GM23248 (cell line): ENCODE data around the gene SYT2. TPM values are rescaled to one million over a fixed set of nuclear protein-coding genes. Genes with fewer than 3 reads are reported as not detected.

ENCODE experiments used
- DNase-seq: peaks from one replicate; pipeline ENCODE4 v3.0.0-alpha.2; 2015
- H2AFZ ChIP-seq: fragments of 200-600 bp; sonication (generic); 2 replicates; pipeline ENCODE4 v1.6.1; 2016; ENCODE audit warnings: antibody characterized with exemption
- H3F3A ChIP-seq: fragments of 200-600 bp; sonication (generic); 2 replicates; pipeline ENCODE4 v1.6.1; 2016; ENCODE audit warnings: mild to moderate bottlenecking, antibody characterized with exemption, mixed run types; ENCODE audit not compliant: insufficient read depth
- H3K27ac ChIP-seq: fragments of 200-600 bp; sonication (generic); 2 replicates; pipeline ENCODE4 v1.5.1; 2016; ENCODE audit warnings: mild to moderate bottlenecking
- H3K27me3 ChIP-seq: fragments of 200-600 bp; sonication (generic); replicated peaks from 2 replicates; pipeline ENCODE4 v1.6.1; 2016; ENCODE audit warnings: mild to moderate bottlenecking; ENCODE audit not compliant: insufficient read depth
- H3K36me3 ChIP-seq: fragments of 200-600 bp; sonication (generic); 2 replicates; pipeline ENCODE4 v1.6.1; 2016; ENCODE audit warnings: low read depth, mild to moderate bottlenecking
- H3K4me1 ChIP-seq: fragments of 200-600 bp; sonication (generic); 2 replicates; pipeline ENCODE4 v1.6.1; 2016; ENCODE audit warnings: mild to moderate bottlenecking; ENCODE audit not compliant: insufficient read depth
- H3K4me2 ChIP-seq: fragments of 200-600 bp; sonication (generic); one replicate; pipeline ENCODE4 v1.6.1; 2016; ENCODE audit warnings: mild to moderate bottlenecking; ENCODE audit not compliant: unreplicated experiment
- H3K4me3 ChIP-seq: fragments of 200-600 bp; sonication (generic); 2 replicates; pipeline ENCODE4 v1.5.1; 2016; ENCODE audit warnings: mild to moderate bottlenecking
- H3K79me2 ChIP-seq: fragments of 200-600 bp; sonication (generic); 2 replicates; pipeline ENCODE4 v1.6.1; 2016; ENCODE audit warnings: mild to moderate bottlenecking; ENCODE audit not compliant: insufficient read depth
- H3K9ac ChIP-seq: fragments of 200-600 bp; sonication (generic); 2 replicates; pipeline ENCODE4 v1.6.1; 2016; ENCODE audit warnings: mild to moderate bottlenecking
- H3K9me2 ChIP-seq: fragments of 200-600 bp; sonication (generic); 2 replicates; pipeline ENCODE4 v1.6.1; 2016; ENCODE audit warnings: mixed run types, mild to moderate bottlenecking, moderate library complexity; ENCODE audit not compliant: insufficient read depth
- H3K9me3 ChIP-seq: fragments of 200-600 bp; sonication (generic); one replicate; pipeline ENCODE4 v1.6.1; 2017; ENCODE audit warnings: low read depth
- H4K20me1 ChIP-seq: fragments of 200-600 bp; sonication (generic); 2 replicates; pipeline ENCODE4 v1.6.0; 2016; ENCODE audit not compliant: insufficient read depth
- EZH2 ChIP-seq: fragments of 200-600 bp; sonication (generic); IDR thresholded peaks from 2 replicates; pipeline ENCODE4 v1.6.1; 2018; ENCODE audit warnings: antibody characterized with exemption, mild to moderate bottlenecking; ENCODE audit not compliant: insufficient read depth, poor library complexity, severe bottlenecking
- EZH2phosphoT487 ChIP-seq: fragments of 200-600 bp; sonication (generic); IDR thresholded peaks from 2 replicates; pipeline ENCODE4 v1.6.1; 2018; ENCODE audit warnings: antibody characterized with exemption, moderate library complexity, mild to moderate bottlenecking, low read depth; ENCODE audit not compliant: insufficient read depth
- WGBS, 2 experiments: methylation state at CpG; one replicate each; pipeline ENCODE4 v1.1.6; 2015 to 2017; ENCODE audit warnings: low lambda C conversion rate in 2 of 2, low coverage in 1 of 2; ENCODE audit errors: missing lambda C conversion rate in 2 of 2; 5-methylcytosine and 5-hydroxymethylcytosine counted together
- in situ Hi-C: fragments of 300-500 bp; cut with MboI; formaldehyde crosslinking; loops from 2 replicates; pipeline ENCODE4 v1.15.0; 2020
- polyA plus RNA-seq: library from polyadenylated mRNA; unstranded; fragments of >200 nt; fragmentation: Nextera tagmentation; extraction: Ambion mirVana; gene quantifications from 2 replicates; pipeline ENCODE4 v1.2.1, GENCODE V29; 2016
- total RNA-seq: library from RNA; depleted of rRNA; stranded (reverse); fragments of >200 nt; shearing (Covaris generic); gene quantifications from 2 replicates; pipeline ENCODE4 v1.2.3, GENCODE V29; 2014

Gene SYT2
- total and polyA plus RNA-seq, 2 experiments from 2014 or later: 0.05 TPM; not detected in 1

DNA sequence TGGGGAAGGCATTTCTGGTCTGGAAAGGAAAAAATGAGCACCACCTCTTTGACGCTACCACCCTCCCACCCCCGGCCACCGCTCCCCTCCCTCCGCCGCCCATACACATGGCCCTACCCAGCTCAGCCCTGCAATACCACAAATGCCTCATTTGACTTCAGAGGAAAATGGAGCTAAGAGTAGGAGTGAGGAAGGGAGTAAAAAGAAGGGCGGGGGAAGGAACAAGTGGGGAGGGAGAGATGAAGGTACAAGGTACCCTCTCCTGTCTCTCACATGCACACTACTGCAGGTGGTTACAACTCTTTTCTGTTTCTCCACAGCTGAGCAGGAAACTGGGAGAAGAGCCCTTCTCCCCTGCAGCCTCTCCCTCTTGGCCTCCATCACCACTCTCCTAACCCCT lies 7.1 kb downstream of the SYT2 start:
- no peaks in the 10 kb centered on the region for H3K4me1 ChIP-seq
- no peaks in the 10 kb centered on the region for H3K9me3 ChIP-seq
- no peak overlapping the region for H3K4me2 ChIP-seq
- WGBS, 2 experiments: 39 to 45% methylated on average over 5 to 6 of the region's 6 CpGs
- H3K4me3 ChIP-seq: no peak overlapping the region
- no peaks in the 10 kb centered on the region for H3F3A ChIP-seq
- no peak overlapping the region for H3K27ac ChIP-seq
- H3K9ac ChIP-seq: no peak overlapping the region
- H3K36me3 ChIP-seq: no peaks in the 10 kb centered on the region
- H3K27me3 ChIP-seq: peaks cover 70% of the 10 kb centered on the region
- no peaks in the 10 kb centered on the region for H3K79me2 ChIP-seq
- no peaks in the 10 kb centered on the region for H4K20me1 ChIP-seq
- H2AFZ ChIP-seq: no peak overlapping the region
- no peaks in the 10 kb centered on the region for H3K9me2 ChIP-seq
- no peak for DNase-seq
- in situ Hi-C loops: no loop called here
- TF ChIP-seq EZH2phosphoT487 (no peak), EZH2 (no peak)

GRCh38 chr1:202702088-202702487 lies 8.2 kb downstream of the SYT2 start:
- Histone ChIP-seq H4K20me1 (no peaks in the 10 kb centered on the region), H3K36me3 (no peaks in the 10 kb centered on the region), H2AFZ (no peak overlapping the region), H3K9me3 (no peaks in the 10 kb centered on the region), H3K9me2 (no peaks in the 10 kb centered on the region), H3K4me1 (no peaks in the 10 kb centered on the region), H3K27me3 (peaks cover 62% of the 10 kb centered on the region), H3K79me2 (no peaks in the 10 kb centered on the region), H3K4me2 (no peak overlapping the region), H3F3A (no peaks in the 10 kb centered on the region), H3K4me3 (no peak overlapping the region), H3K9ac (no peak overlapping the region), H3K27ac (no peak overlapping the region)
- DNase-seq: no peak
- in situ Hi-C loops: no loop called here
- TF ChIP-seq EZH2phosphoT487 (no peak), EZH2 (no peak)
- 25% methylated on average over 5 of the region's 5 CpGs for WGBS, 2 experiments

- in situ Hi-C loops: no loop called here
- DNase-seq: no peak
- WGBS, 2 experiments: 66 to 82% methylated on average over 3 of the region's 3 CpGs
Observed at GRCh38 chr1:202701200-202701599, 9.1 kb downstream of the SYT2 start.

DNA sequence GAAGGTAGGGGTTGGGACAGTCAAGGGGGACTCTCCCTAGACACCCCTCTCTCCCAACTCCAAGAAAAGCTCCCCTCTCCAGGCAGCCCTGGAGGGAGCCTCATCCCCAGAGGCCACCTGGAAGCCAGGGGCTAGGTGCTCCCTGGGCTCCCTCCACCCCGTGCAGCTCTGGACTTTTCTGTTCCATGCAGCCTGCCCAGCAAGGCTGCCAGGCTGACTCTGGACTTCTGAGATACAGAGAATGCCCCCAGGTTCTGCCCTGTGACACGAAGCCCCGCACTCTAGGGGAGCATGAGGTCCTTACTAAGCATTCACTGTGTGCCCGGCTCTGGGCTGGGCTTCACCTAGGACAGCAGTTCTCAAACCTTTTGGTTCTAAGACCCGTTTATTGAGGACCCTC lies 10.2 kb downstream of the SYT2 start:
- H3K4me1 ChIP-seq: no peaks in the 10 kb centered on the region
- no peaks in the 10 kb centered on the region for H4K20me1 ChIP-seq
- no peak overlapping the region for H3K9ac ChIP-seq
- peaks cover 56% of the 10 kb centered on the region for H3K27me3 ChIP-seq
- H3K36me3 ChIP-seq: no peaks in the 10 kb centered on the region
- H3K27ac ChIP-seq: no peak overlapping the region
- H3K4me2 ChIP-seq: no peak overlapping the region
- 18 to 19% methylated on average over 5 of the region's 5 CpGs for WGBS, 2 experiments
- H3K4me3 ChIP-seq: no peak overlapping the region
- H3F3A ChIP-seq: no peaks in the 10 kb centered on the region
- in situ Hi-C loops: no loop called here
- TF ChIP-seq EZH2: no peak
- TF ChIP-seq EZH2phosphoT487: no peak
- DNase-seq: no peak
- no peak overlapping the region for H2AFZ ChIP-seq
- H3K9me3 ChIP-seq: no peaks in the 10 kb centered on the region
- H3K79me2 ChIP-seq: no peaks in the 10 kb centered on the region
- H3K9me2 ChIP-seq: no peaks in the 10 kb centered on the region

More at GRCh38 chr1:202701200-202701599, 9.1 kb downstream of the SYT2 start:
- Histone ChIP-seq H3K79me2 (no peaks in the 10 kb centered on the region), H3K9me2 (no peaks in the 10 kb centered on the region), H4K20me1 (no peaks in the 10 kb centered on the region), H2AFZ (no peak overlapping the region), H3K27me3 (peaks cover 62% of the 10 kb centered on the region), H3K9ac (no peak overlapping the region), H3K9me3 (no peaks in the 10 kb centered on the region), H3K27ac (no peak overlapping the region), H3K4me2 (no peak overlapping the region), H3K4me1 (no peaks in the 10 kb centered on the region), H3K4me3 (no peak overlapping the region), H3F3A (no peaks in the 10 kb centered on the region), H3K36me3 (no peaks in the 10 kb centered on the region)
- TF ChIP-seq EZH2phosphoT487 (no peak), EZH2 (no peak)

GRCh38 chr1:202698276-202698675 lies 12.0 kb downstream of the SYT2 start:
- in situ Hi-C loops: no loop called here
- no peak overlapping the region for H3K9ac ChIP-seq
- TF ChIP-seq EZH2phosphoT487: no peak
- TF ChIP-seq EZH2: no peak
- H3K79me2 ChIP-seq: no peaks in the 10 kb centered on the region
- no peaks in the 10 kb centered on the region for H3K9me3 ChIP-seq
- H3K36me3 ChIP-seq: no peaks in the 10 kb centered on the region
- no peak overlapping the region for H2AFZ ChIP-seq
- no peaks in the 10 kb centered on the region for H3K4me1 ChIP-seq
- H3F3A ChIP-seq: no peaks in the 10 kb centered on the region
- 42 to 54% methylated on average over 8 of the region's 8 CpGs for WGBS, 2 experiments
- H4K20me1 ChIP-seq: no peaks in the 10 kb centered on the region
- H3K27me3 ChIP-seq: peaks cover 43% of the 10 kb centered on the region
- no peak for DNase-seq
- no peak overlapping the region for H3K4me3 ChIP-seq
- H3K4me2 ChIP-seq: no peak overlapping the region
- no peak overlapping the region for H3K27ac ChIP-seq
- H3K9me2 ChIP-seq: no peaks in the 10 kb centered on the region
